HCT116 (cell line): ENCODE data around the gene AGTR1. TPM values are rescaled to one million over a fixed set of nuclear protein-coding genes. Genes with fewer than 3 reads are reported as not detected.

ENCODE experiments used
- ATAC-seq: fragments of 200-7000 bp; cut with Tn5 transposase; 2 replicates; pipeline ENCODE4 v1.9.1; 2020; ENCODE audit warnings: mild to moderate bottlenecking, moderate library complexity
- BruUV-seq: library from RNA; stranded (reverse); fragments of 400-500 nt; replicated peaks from 2 replicates; lab custom pipeline; 2021; lab: Mats Ljungman, UMichigan
- CTCF ChIA-PET: fragments of 300-600 bp; sonication (Branson Sonifier 250); formaldehyde crosslinking; loops from one replicate; lab custom pipeline; 2021; ENCODE audit warnings: antibody characterized with exemption; lab: Charles Lee
- POLR2A ChIA-PET: fragments of 300-600, 350-600 bp; sonication (Branson Sonifier 250); formaldehyde crosslinking; loops from one replicate; lab custom pipeline; 2021; ENCODE audit warnings: antibody characterized with exemption; lab: Charles Lee
- RAD21 ChIA-PET, 2 experiments: fragments of 300-600 bp; sonication (Branson Sonifier 250); formaldehyde crosslinking; loops; one replicate each; lab custom pipeline; 2023; ENCODE audit warnings: low total read pairs in 2 of 2; ENCODE audit not compliant: uncharacterized antibody in 2 of 2, unreplicated experiment in 2 of 2, low non-redundant PET in 1 of 2; lab: Charles Lee
- DNase-seq: peaks from one replicate; pipeline ENCODE4 v3.0.0-alpha.2; 2010; ENCODE audit warnings: low read depth, low spot score
- H2AFZ ChIP-seq: fragments of 200-600 bp; shearing (Covaris generic), sonication (generic); 2 replicates; pipeline ENCODE4 v1.6.1; 2017; ENCODE audit warnings: low read depth, mixed run types, mixed read lengths, antibody characterized with exemption, low read length; ENCODE audit not compliant: poor library complexity, severe bottlenecking
- H3K27ac ChIP-seq: 2 replicates; pipeline ENCODE4 v1.5.1; 2012; ENCODE audit warnings: low read depth, low read length
- H3K27me3 ChIP-seq: fragments of 200-600 bp; sonication (generic); 2 replicates; pipeline ENCODE4 v1.6.1; 2016; ENCODE audit warnings: mixed run types, low read length, mixed read lengths; ENCODE audit not compliant: insufficient read depth
- H3K36me3 ChIP-seq, 2 experiments: fragments of 200-500 bp in 1 of 2; fragments of 200-600 bp in 1 of 2; sonication (Bioruptor generic) in 1 of 2; sonication (generic) in 1 of 2; 2 replicates each; pipeline versions ENCODE4 v1.5.1 to v1.6.1; 2014 to 2016; ENCODE audit warnings: low read length in 2 of 2, inconsistent platforms in 1 of 2, mixed read lengths in 1 of 2, mixed run types in 1 of 2; ENCODE audit not compliant: insufficient read depth in 2 of 2, control insufficient read depth in 1 of 2
- H3K4me1 ChIP-seq, 2 experiments: fragments of 200-600 bp in 1 of 2; sonication (generic) in 1 of 2; 2 replicates each; pipeline versions ENCODE4 v1.5.1 to v1.6.1; 2012 to 2017; ENCODE audit warnings: low read length in 2 of 2, inconsistent platforms in 1 of 2, mild to moderate bottlenecking in 1 of 2, mixed read lengths in 1 of 2, mixed run types in 1 of 2, moderate library complexity in 1 of 2; ENCODE audit not compliant: insufficient read depth in 2 of 2, control insufficient read depth in 1 of 2
- H3K4me2 ChIP-seq: fragments of 200-600 bp; sonication (generic); 2 replicates; pipeline ENCODE4 v1.6.1; 2017; ENCODE audit warnings: mixed run types, low read length, mixed read lengths
- H3K4me3 ChIP-seq, 2 experiments: fragments of 200-600 bp in 1 of 2; sonication (generic) in 1 of 2; replicated peaks in 1 of 2; 2 replicates each; pipeline ENCODE4 v1.5.1; 2011 to 2016; ENCODE audit warnings: low read length in 2 of 2, control low read depth in 1 of 2, low read depth in 1 of 2, mild to moderate bottlenecking in 1 of 2, mixed read lengths in 1 of 2, mixed run types in 1 of 2
- H3K79me2 ChIP-seq: fragments of 200-600 bp; sonication (generic); 2 replicates; pipeline ENCODE4 v1.6.1; 2017; ENCODE audit warnings: mild to moderate bottlenecking, mixed run types, low read length, moderate library complexity, mixed read lengths; ENCODE audit not compliant: insufficient read depth
- H3K9ac ChIP-seq: fragments of 200-600 bp; sonication (generic); 2 replicates; pipeline ENCODE4 v1.6.1; 2016; ENCODE audit warnings: low read length, mixed read lengths
- H3K9me2 ChIP-seq: fragments of 200-600 bp; sonication (generic), shearing (Covaris generic); 2 replicates; pipeline ENCODE4 v1.6.1; 2017; ENCODE audit warnings: mixed run types, mild to moderate bottlenecking, moderate library complexity; ENCODE audit not compliant: insufficient read depth
- H3K9me3 ChIP-seq, 2 experiments: fragments of 200-500 bp in 1 of 2; fragments of 200-600 bp in 1 of 2; sonication (Bioruptor generic) in 1 of 2; sonication (generic) in 1 of 2; 2 replicates each; pipeline ENCODE4 v1.6.1; 2014 to 2017; ENCODE audit warnings: low read length in 2 of 2, mixed read lengths in 2 of 2, inconsistent platforms in 1 of 2, low read depth in 1 of 2, mild to moderate bottlenecking in 1 of 2, mixed run types in 1 of 2, moderate library complexity in 1 of 2; ENCODE audit not compliant: control insufficient read depth in 1 of 2, insufficient read depth in 1 of 2
- H4K20me1 ChIP-seq: fragments of 200-600 bp; sonication (generic), shearing (Covaris generic); 2 replicates; pipeline ENCODE4 v1.6.1; 2017; ENCODE audit warnings: mixed run types, mild to moderate bottlenecking, moderate library complexity; ENCODE audit not compliant: insufficient read depth
- CBX3 ChIP-seq: IDR thresholded peaks from 2 replicates; pipeline ENCODE4 v1.6.1; 2012; ENCODE audit warnings: low read depth
- ELF1 ChIP-seq: IDR thresholded peaks from 2 replicates; pipeline ENCODE4 v1.6.1; 2012; ENCODE audit warnings: low read depth, borderline replicate concordance
- EZH2phosphoT487 ChIP-seq: fragments of 200-600 bp; IDR thresholded peaks from 2 replicates; pipeline ENCODE4 v1.6.1; 2018; ENCODE audit warnings: antibody characterized with exemption, borderline replicate concordance
- FOSL1 ChIP-seq: IDR thresholded peaks from 2 replicates; pipeline ENCODE4 v1.6.1; 2012; ENCODE audit warnings: low read depth
- JUND ChIP-seq: IDR thresholded peaks from 2 replicates; pipeline ENCODE4 v1.6.1; 2012
- MAX ChIP-seq: IDR thresholded peaks from 2 replicates; pipeline ENCODE4 v1.6.1; 2012
- SP1 ChIP-seq: IDR thresholded peaks from 2 replicates; pipeline ENCODE4 v1.6.1; 2012; ENCODE audit warnings: low read depth
- SRF ChIP-seq: IDR thresholded peaks from 2 replicates; pipeline ENCODE4 v1.6.1; 2012; ENCODE audit warnings: low read depth
- TCF7L2 ChIP-seq: IDR thresholded peaks from 2 replicates; pipeline ENCODE4 v1.7.0; 2011; ENCODE audit warnings: borderline replicate concordance, inconsistent platforms; ENCODE audit not compliant: insufficient read depth, insufficient read length; ENCODE audit errors: extremely low read depth
- ZBTB33 ChIP-seq: IDR thresholded peaks from 2 replicates; pipeline ENCODE4 v1.6.1; 2011; ENCODE audit warnings: mild to moderate bottlenecking, low read length, moderate library complexity; ENCODE audit not compliant: insufficient replicate concordance; ENCODE audit errors: extremely low read depth
- ZNF274 ChIP-seq: fragments of 200-500 bp; sonication (Bioruptor generic); IDR thresholded peaks from 2 replicates; pipeline ENCODE4 v1.6.1; 2014; ENCODE audit warnings: mild to moderate bottlenecking, low read depth, low read length, inconsistent platforms
- intact Hi-C: fragments of 100-400 bp; cut with micrococcal nuclease; formaldehyde crosslinking; loops from 2 replicates; pipeline ENCODE4 v1.10.0; 2022
- total RNA-seq: library from RNA; stranded (reverse); gene quantifications from one replicate; pipeline ENCODE4 v1.2.1, GENCODE V29; 2021; ENCODE audit not compliant: unreplicated experiment

The AGTR1 gene
- total RNA-seq, 1 experiment from 2014 or later: not detected

- no peaks in the 10 kb centered on the region for H3K36me3 ChIP-seq
- H3K27me3 ChIP-seq: no peaks in the 10 kb centered on the region
- DNase-seq (no peak), ATAC-seq (no peak)
- no peak for TF ChIP-seq FOSL1
- no peak for TF ChIP-seq ZBTB33
- TF ChIP-seq ELF1: no peak
- TF ChIP-seq MAX: no peak
- TF ChIP-seq TCF7L2: no peak
- TF ChIP-seq CBX3: no peak
- no peak for TF ChIP-seq EZH2phosphoT487
- TF ChIP-seq JUND: no peak
- no peak for TF ChIP-seq SP1
- TF ChIP-seq ZNF274: no peak
- no peak for TF ChIP-seq SRF
- intact Hi-C loops: no loop called here
- H3K9me2 ChIP-seq: no peaks in the 10 kb centered on the region
- no peaks in the 10 kb centered on the region for H3K79me2 ChIP-seq
- no peak overlapping the region for H3K4me3 ChIP-seq
- 0 out of 4 replicates have a peak, but pooled peaks cover 0 to 4% of the 10 kb centered on the region in 2 experiments for H3K4me1 ChIP-seq
- ChIA-PET POLR2A (no interaction called here), RAD21 (no interaction called here), CTCF (interaction anchor here (3.0 kb wide), 1 partner anchor 340 kb away, joined by 65 read pairs; no protein-coding TSS in a partner anchor)
- BruUV-seq: no TSS peak
- no peak overlapping the region for H3K9ac ChIP-seq
- no peak overlapping the region for H3K27ac ChIP-seq
- H2AFZ ChIP-seq: no peak overlapping the region
- H3K9me3 ChIP-seq: no peaks in the 10 kb centered on the region
- H4K20me1 ChIP-seq: no peaks in the 10 kb centered on the region
- no peak overlapping the region for H3K4me2 ChIP-seq
These were observed 23.2 kb downstream of the AGTR1 start for GRCh38 chr3:148720873-148721272.
